ENCODE data around the gene FNDC3B.

DNA sequence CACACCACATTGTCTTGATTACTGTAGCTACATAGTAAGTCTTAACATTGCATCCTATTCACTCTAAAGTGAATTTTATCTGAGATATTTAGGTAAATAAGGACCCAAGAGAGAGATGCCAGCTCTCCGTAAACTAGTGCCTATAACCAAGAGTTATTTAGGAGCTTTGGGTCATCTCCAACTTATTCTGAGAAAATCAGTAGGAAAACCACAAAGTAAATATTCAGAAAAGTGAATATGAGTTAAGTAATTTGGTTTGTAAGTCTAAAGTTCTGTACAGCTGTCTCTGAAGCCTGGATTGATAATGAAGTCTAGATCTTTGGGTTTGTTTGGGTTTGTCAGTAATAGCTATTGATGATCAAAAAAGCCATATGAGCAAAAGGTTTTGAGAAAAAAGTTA lies 120.0 kb downstream of the FNDC3B start:
- TF ChIP-seq, protein P1, sequence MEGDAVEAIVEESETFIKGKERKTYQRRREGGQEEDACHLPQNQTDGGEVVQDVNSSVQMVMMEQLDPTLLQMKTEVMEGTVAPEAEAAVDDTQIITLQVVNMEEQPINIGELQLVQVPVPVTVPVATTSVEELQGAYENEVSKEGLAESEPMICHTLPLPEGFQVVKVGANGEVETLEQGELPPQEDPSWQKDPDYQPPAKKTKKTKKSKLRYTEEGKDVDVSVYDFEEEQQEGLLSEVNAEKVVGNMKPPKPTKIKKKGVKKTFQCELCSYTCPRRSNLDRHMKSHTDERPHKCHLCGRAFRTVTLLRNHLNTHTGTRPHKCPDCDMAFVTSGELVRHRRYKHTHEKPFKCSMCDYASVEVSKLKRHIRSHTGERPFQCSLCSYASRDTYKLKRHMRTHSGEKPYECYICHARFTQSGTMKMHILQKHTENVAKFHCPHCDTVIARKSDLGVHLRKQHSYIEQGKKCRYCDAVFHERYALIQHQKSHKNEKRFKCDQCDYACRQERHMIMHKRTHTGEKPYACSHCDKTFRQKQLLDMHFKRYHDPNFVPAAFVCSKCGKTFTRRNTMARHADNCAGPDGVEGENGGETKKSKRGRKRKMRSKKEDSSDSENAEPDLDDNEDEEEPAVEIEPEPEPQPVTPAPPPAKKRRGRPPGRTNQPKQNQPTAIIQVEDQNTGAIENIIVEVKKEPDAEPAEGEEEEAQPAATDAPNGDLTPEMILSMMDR (IDR thresholded peaks at IDR 0.05), result no peak
- no peak for TF ChIP-seq POLR2AphosphoS5 (IDR thresholded peaks at IDR 0.05; ENCODE audit: low read depth, low read length)
